Kidney capillary endothelial cell (primary cell): ENCODE data around the gene HMGCLL1.

Experiments used
- DNase-seq: peaks from one replicate; pipeline ENCODE4 v3.0.0-alpha.2; 2018; ENCODE audit warnings: low spot score

Gene HMGCLL1

GRCh38 chr6:55443238-55444134 is 135.5 kb downstream of the HMGCLL1 start:
- DNase-seq: no peak

- no peak for DNase-seq
These were observed 140.8 kb downstream of the HMGCLL1 start for GRCh38 chr6:55438203-55438602.

GRCh38 chr6:55437141-55437540 is 141.9 kb downstream of the HMGCLL1 start:
- DNase-seq: no peak

- no peak for DNase-seq
These were observed 145.4 kb downstream of the HMGCLL1 start for GRCh38 chr6:55433446-55434130.

GRCh38 chr6:55423933-55424332 is 155.1 kb downstream of the HMGCLL1 start:
- DNase-seq: no peak

- no peak for DNase-seq
These were observed 168.3 kb downstream of the HMGCLL1 start for GRCh38 chr6:55410674-55411073.

- no peak for DNase-seq
These were observed 173.3 kb downstream of the HMGCLL1 start for GRCh38 chr6:55405474-55406235.

- no peak for DNase-seq
These were observed 179.6 kb downstream of the HMGCLL1 start for GRCh38 chr6:55399351-55399750.

- no peak for DNase-seq
These were observed 181.0 kb downstream of the HMGCLL1 start for GRCh38 chr6:55397986-55398385.

GRCh38 chr6:55395871-55396270 is 183.1 kb downstream of the HMGCLL1 start:
- DNase-seq: no peak

- DNase-seq: no peak
These were observed 190.8 kb downstream of the HMGCLL1 start for GRCh38 chr6:55388211-55388610.
